M059J (cell line): ENCODE results near the gene ROBO4. TPM values are rescaled to one million over a fixed set of nuclear protein-coding genes. Genes with fewer than 3 reads are reported as not detected.

Experiments
- DNase-seq: peaks from one replicate; pipeline ENCODE4 v3.0.0-alpha.2; 2012; ENCODE audit warnings: low read depth
- total RNA-seq: library from RNA; depleted of rRNA; stranded (reverse); fragments of >200 nt; shearing (Covaris generic); gene quantifications from 2 replicates; pipeline ENCODE4 v1.2.3, GENCODE V29; 2014; rRNA removed

ROBO4 gene
- total RNA-seq: 0.20 and 0.99 TPM in 2 replicates

DNA sequence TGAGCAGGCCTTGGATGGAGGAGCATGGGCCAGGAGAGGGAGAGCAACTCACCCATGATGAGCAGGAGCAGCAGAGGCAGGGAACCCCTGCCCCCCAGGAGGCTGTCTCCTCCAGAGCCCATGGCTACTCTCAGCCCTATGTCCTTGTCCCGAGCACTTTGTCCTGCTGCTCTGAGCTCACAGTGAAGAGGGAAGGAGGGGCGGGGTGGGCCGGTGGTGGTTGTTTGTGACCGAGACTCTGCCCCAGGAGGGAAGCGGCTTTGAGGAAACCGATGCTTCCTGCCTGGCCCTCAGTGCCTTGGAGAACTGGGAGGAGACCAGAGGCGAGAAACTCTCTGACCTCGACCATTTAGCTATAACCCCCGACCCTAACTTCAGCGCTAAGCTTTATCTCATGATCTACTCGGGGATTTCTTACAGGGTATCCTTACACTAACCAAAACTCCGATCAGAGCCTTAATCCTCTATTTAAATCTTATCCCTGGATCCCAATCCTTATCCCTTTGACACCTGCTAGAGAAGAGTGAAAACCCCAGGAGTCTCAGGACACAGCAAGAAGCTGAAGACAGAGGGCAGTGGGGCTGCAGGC is at the start of gene ROBO4:
Gene ROBO4 (minus strand): TSS at position 192 of the 589 bp plus-strand sequence. CDS start 70 bp downstream, at position 122.
- DNase-seq: peak; percentile 20

DNA sequence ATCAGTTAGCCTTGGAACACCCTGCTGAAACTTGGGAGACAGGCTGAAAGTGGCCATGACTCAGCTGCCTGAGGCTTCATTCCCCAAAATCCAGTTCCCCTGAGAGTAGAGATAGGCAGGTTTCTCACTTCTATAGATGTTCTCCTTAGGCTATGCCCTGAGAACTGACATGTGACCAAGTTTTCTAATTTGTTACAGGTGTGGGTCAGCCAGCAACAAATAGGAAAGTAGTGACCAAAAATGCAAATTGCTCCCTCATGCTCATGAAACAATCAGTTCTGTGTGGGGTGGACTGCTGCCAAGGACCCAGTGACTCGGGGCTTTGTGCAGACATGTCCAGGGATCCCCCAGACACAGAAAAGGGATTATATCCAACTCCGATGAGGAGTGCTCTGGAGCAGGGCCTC is 49.1 kb upstream of the ROBO4 start:
- DNase-seq: peak; percentile 35

DNA sequence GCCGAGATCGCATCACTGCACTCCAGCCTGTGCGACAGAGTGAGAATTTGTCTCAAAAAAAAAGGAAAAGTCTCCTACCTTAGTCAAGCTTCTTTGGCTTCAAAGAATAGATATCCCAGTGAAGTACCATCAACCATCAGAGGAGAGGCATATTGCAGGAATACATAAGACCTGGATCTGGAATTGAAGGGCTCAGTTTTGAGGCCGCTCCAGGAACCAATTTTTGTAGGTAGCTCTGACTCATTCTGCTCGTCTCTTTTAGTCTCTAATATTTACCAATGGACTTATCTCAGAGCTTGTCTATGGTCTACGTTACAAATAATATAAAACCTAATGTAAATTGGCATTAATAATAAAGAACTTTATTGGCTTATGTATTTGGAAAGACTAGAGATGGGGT is 48.2 kb upstream of the ROBO4 start:
- DNase-seq: no peak

DNA sequence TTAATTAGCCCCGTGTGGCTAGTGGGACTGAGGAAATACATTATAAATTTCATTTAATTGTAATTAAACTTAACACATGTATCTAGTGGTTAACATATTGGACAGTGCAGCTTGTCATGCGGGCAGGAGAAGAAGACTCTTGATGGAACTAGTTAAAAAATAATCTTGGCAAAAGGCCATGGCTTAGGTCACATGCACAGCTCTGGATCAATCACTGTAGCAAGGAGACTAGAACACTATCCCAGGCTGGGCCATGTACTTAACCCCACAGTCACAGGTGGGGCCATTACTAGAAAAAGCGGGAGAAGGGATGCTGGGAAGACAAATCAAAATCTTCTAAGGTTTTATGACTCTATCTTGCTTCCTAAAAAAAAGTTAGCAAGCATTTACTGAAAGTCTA is 46.9 kb upstream of the ROBO4 start:
- no peak for DNase-seq

DNA sequence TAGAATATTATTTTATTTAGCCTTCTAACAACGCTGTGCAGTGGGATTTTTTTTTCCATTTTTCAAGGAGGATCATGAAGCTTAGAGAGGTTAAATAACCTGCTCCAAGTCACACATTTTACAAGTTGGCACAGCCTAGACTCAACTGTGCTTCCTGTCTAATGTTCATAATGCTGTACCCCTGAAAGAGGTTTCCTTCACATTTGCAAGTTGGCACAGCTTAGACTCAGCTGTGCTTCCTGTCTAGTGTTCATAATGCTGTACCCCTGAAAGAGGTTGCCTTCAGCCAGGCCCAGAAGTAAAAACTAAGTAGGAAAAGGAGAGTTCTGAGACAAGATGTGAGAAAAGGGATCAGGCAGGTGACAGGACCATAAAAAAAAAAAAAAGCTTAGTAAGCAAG is 46.1 kb upstream of the ROBO4 start:
- DNase-seq: no peak

DNA sequence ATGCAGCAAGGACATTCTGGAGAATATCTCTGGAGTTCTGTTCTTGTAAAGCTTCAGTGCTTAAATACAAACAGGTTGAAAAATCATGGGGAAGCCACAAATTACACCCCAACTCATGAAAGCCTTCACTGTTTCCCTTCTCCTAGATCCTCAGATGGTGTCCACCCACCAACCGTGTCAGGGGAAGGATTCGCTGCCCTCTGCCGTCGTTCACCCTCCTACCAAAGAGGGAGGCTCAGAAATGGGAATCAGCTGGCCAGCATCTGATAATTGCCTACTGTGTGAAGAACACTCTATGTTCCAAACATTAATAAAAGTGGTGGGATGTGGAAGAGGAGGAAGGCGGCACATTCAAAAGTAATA is 45.6 kb upstream of the ROBO4 start:
- no peak for DNase-seq

GRCh38 chr11:124942466-124943253 is 45.0 kb upstream of the ROBO4 start:
- no peak for DNase-seq

DNA sequence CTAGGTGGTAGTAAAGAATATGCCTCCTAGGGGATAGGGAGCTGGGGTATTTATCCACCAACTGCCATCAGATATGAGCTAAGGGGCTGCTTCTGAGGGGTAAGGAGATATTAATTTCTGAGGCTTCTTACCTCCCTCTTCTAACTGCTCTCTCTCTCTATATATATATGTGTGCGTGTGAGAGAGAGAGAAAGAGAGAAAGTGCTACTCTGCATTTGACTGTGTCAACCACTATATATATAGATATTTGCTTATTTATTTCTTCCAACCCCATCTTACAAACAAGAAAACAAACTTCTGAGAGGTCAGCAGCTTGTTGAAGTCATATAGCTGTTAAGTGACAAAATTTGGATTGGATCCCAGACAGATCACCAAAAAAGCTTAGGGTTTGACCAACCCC is 44.0 kb upstream of the ROBO4 start:
- no peak for DNase-seq

- no peak for DNase-seq
These were observed 41.3 kb upstream of the ROBO4 start for GRCh38 chr11:124938970-124939369.

DNA sequence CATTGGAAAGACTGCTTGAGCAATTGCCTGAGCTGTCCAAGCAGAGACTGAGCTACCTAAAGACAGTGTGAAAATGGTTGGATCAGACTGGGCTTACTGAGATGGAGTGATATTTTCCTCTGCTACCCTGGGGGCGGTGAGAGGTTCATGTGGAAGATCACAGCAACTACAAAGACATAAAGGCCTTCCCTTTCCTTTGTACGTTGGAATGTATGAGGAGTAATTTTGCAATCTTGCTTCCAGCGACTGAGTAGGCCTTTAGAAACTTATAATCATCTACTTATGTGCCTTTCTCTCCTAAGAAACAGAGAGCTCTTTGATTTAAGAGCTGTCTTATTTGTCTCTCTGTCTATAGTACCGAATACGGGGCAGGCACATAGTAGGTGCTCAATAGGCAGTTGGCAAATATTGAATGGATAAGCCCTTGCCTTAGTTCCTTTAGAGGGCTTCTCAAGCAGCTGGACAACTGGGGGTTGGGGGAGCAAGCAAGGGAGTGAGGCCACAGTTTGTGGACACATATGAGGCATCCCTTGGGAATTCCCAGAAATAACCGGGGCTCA is 40.6 kb upstream of the ROBO4 start:
- peak; percentile 3 for DNase-seq

- DNase-seq: no peak
These were observed 39.8 kb upstream of the ROBO4 start for GRCh38 chr11:124937336-124937935.

DNA sequence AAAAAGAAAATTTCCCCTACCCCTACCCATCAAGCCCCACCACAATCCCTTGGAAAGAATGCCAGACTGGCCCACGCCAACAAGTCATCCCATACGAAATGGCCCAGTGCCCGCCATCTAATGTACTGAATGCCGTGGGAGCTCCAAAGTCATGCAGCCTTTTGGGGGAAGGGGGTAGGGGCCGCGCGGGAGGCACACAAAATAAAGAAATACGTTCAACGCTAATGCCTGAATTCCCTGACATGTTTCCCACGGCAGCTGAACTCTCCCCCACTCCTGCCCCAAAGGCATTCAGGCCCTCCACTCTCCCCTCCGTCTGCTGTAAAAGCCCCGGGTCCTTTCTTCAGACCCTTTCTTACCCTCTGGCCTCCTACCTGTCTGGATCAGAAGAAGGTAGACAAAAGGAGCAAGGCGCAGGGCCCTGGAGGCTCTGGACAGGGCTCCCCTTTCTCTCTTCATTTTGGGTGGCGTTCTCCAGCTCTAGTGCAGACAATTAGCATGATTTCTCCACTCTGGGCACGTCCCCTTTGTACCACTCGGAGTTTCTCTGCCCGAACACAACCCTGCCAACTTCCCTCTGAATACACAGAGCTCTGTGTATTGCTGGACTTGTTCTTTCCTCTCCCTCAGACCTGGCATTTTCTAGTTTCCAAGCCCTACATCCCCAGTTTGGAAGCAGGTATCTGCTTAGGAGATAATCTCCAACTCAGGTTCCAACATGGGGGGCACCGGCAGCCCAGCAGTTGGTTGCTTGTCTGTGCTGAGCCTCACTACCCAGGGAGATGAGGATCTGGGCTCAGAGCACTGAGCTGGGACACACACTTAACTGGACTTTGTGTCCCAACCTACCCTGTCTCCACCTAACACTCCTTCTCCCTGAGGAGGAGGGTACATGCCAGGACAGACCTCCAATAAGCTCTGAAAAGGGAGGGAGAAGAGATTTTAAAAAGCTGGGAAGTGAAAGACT is 38.2 kb upstream of the ROBO4 start, which contains the start of gene HEPACAM:
Gene HEPACAM (minus strand): TSS at position 500 of the 967 bp plus-strand sequence. CDS start 41 bp downstream, at position 459.
- DNase-seq: no peak

- peak; percentile 55 for DNase-seq
These were observed 37.3 kb upstream of the ROBO4 start for GRCh38 chr11:124934862-124935547.

DNA sequence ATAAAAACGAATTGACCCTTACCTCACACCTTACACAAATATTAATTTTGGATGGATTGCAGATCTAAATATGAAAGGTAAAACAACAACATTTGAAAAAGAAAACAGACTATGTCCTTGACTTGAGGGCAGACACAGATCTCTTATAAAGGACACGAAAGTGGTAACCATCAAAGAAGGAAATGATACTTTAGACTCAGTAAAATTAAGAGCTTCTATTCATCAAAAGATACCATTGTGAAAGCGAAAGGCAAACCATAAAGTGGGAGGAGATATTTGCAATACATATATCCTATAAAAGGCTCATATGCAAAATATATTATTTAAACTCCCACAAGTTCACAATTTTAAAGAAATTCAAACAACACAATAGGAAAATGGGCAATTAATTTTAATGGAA is 33.1 kb upstream of the ROBO4 start:
- no peak for DNase-seq

- DNase-seq: no peak
These were observed 31.4 kb upstream of the ROBO4 start for GRCh38 chr11:124928942-124929665.

GRCh38 chr11:124923296-124923695 is 25.6 kb upstream of the ROBO4 start:
- DNase-seq: no peak

DNA sequence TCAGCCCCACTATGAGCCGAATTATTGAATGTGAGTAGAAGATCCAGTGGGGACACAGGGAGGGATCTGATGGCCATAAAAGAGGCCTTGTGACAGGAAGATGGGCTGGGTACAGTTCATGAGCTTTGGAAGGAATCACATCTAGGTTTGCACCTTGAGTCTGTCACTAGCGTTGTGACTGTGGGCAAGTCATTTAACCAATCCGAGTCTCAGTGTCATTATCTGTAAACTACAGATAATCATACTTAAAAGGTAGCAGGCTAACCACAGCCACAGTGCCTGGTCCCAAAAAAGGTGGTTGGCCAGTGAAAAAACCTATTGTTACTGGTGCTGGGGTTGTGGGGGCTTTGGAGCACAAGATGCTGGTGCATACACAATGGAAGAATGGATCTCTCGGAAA is 25.2 kb upstream of the ROBO4 start:
- no peak for DNase-seq

GRCh38 chr11:124920870-124921609 is 23.4 kb upstream of the ROBO4 start:
- DNase-seq: no peak

- no peak for DNase-seq
These were observed 22.7 kb upstream of the ROBO4 start for GRCh38 chr11:124920356-124920755.
